Psoas muscle (tissue), 8 donors: ENCODE data around the gene IER5L. TPM values are rescaled to one million over a fixed set of nuclear protein-coding genes. Genes with fewer than 3 reads are reported as not detected.
"Not testable (repeated sequence)": the region's sequence is repeated elsewhere in the genome, so short reads cannot be mapped to it uniquely, and the experiment has no call there.

Experiments
- ATAC-seq, 4 donors: fragments of 200-7000 bp; cut with Tn5 transposase; one replicate each; pipeline ENCODE4 v1.9.1; 2020; ENCODE audit warnings: moderate library complexity in 3 of 4, mild to moderate bottlenecking in 2 of 4
- DNase-seq, 2 donors: peaks; one replicate each; pipeline ENCODE4 v3.0.0-alpha.2; 2020
- H3K27ac ChIP-seq: fragments of 200-600 bp; one replicate; pipeline ENCODE4 v1.8.0; 2022
- H3K27me3 ChIP-seq, 3 donors: fragments of 200-600 bp in 1 of 3; one replicate each; pipeline versions ENCODE4 v1.6.1 to v1.8.0; 2013 to 2022; ENCODE audit warnings: low read length in 2 of 3, mild to moderate bottlenecking in 2 of 3, moderate library complexity in 1 of 3; ENCODE audit not compliant: insufficient read depth in 3 of 3
- H3K36me3 ChIP-seq, 2 donors: fragments of 200-600 bp in 1 of 2; one replicate each; pipeline versions ENCODE4 v1.6.1 to v1.8.0; 2013 to 2022; ENCODE audit warnings: low read depth in 1 of 2, mild to moderate bottlenecking in 1 of 2, moderate library complexity in 1 of 2; ENCODE audit not compliant: insufficient read depth in 1 of 2
- H3K4me1 ChIP-seq: fragments of 200-600 bp; one replicate; pipeline ENCODE4 v1.8.0; 2022
- H3K4me3 ChIP-seq: fragments of 200-600 bp; one replicate; pipeline ENCODE4 v1.8.0; 2022; ENCODE audit warnings: mild to moderate bottlenecking
- H3K9me3 ChIP-seq: fragments of 200-600 bp; one replicate; pipeline ENCODE4 v1.8.0; 2022
- WGBS, 3 donors: extraction: QIAGEN DNeasy Blood & Tissue Kit; methylation state at CpG; one replicate each; pipeline versions ENCODE4 v1.1.6 to v1.1.7; 2013; 5-methylcytosine and 5-hydroxymethylcytosine counted together
- intact Hi-C, 2 donors: fragments of 100-400 bp; cut with DNase I; formaldehyde crosslinking; loops; one replicate each; pipeline versions ENCODE4 v1.11.0 to v1.14.2; 2022
- polyA plus RNA-seq, 3 donors: library from polyadenylated mRNA; stranded (reverse); fragments of 200-250 nt; gene quantifications; one replicate each; pipeline ENCODE4 v1.2.3, GENCODE V29; 2013
- total RNA-seq, 4 donors: library from RNA; stranded (reverse); fragmentation: NEBNext Ultra II Directional in 2 of 4; extraction: Animal tissue kit (Norgen Biotek cat#: 25700) in 2 of 4; gene quantifications; one replicate each; pipeline versions ENCODE4 v1.2.1 to v1.2.4, GENCODE V29; 2021 to 2023
- TF ChIP-seq, protein P1 (sequence below): fragments of 200-600 bp; IDR thresholded peaks from one replicate; pipeline ENCODE4 v1.8.0; 2022; ENCODE audit warnings: antibody characterized with exemption
- donor health status: healthy with polysubstance abuse.
- donor health status: DM: no; HTN: no; CAD: no; lungs with moderate emphysema.
- donor health status: Bipolar disorder and iron deficiency.
- donor health status: healthy.
- donor health status: DM: yes; HTN: yes; CAD: no.
- donor health status: DM: no; HTN: no; CAD: no.
- donor health status: DM: no; HTN: no; CAD: no.
- donor health status: DM: yes; HTN: yes; CAD: no.

Gene IER5L
- total and polyA plus RNA-seq, 7 donors = 1.4 to 8.3 (median 3.0) TPM

DNA sequence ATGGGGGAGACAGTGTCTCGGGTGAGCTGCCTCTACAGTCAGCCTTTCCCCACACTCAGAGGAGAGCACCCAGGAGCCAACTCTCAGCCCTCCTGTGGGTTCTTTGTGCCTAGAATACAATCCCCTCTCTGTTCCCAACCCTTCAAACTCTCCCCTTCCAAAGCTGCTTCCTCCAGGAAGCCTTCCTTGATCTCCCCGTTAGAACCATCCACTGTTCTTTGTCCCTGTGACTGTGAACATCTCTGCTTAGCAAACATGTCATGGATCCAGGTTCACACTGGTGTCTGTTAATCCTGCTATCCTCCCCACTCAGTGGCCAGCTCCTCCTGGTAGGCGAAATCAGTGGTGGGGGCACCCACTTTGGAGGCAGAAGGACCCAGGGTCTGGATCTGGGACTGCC, 16.2 kb upstream of the IER5L start:
- 53 to 83% (median 73%) methylated on average over 3 of the region's 3 CpGs for WGBS, 3 donors
- no peaks in the 10 kb centered on the region for H3K9me3 ChIP-seq
- intact Hi-C loops = no loop called here
- H3K27me3 ChIP-seq = peaks cover 2 to 24% (median 7%) of the 10 kb centered on the region in 3 donors
- H3K4me1 ChIP-seq = no peaks in the 10 kb centered on the region
- H3K36me3 ChIP-seq = no peaks in the 10 kb centered on the region
- ATAC-seq = no peak
- no peak for DNase-seq
- no peak overlapping the region for H3K4me3 ChIP-seq
- H3K27ac ChIP-seq = no peak overlapping the region
- TF ChIP-seq, protein P1, sequence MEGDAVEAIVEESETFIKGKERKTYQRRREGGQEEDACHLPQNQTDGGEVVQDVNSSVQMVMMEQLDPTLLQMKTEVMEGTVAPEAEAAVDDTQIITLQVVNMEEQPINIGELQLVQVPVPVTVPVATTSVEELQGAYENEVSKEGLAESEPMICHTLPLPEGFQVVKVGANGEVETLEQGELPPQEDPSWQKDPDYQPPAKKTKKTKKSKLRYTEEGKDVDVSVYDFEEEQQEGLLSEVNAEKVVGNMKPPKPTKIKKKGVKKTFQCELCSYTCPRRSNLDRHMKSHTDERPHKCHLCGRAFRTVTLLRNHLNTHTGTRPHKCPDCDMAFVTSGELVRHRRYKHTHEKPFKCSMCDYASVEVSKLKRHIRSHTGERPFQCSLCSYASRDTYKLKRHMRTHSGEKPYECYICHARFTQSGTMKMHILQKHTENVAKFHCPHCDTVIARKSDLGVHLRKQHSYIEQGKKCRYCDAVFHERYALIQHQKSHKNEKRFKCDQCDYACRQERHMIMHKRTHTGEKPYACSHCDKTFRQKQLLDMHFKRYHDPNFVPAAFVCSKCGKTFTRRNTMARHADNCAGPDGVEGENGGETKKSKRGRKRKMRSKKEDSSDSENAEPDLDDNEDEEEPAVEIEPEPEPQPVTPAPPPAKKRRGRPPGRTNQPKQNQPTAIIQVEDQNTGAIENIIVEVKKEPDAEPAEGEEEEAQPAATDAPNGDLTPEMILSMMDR = no peak

DNA sequence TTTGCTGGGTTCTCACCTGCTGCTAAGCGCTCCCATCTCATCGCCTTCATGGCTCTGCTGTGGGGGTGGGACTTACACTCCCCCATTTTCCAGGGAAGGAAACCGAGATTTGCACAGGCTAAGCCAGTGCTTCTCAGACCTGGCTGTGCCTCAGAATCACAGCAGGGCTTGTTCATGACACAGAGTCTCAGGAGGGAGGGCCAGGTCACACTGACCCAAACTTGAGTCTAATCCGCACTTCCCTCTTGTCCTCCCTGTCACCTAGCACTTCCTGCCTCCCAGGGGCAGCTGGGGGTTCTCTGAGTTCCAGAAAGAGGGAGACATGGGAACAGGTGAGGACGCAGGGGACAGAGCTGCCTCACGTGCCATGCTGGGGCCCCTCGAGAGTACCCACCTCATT, 15.6 kb upstream of the IER5L start:
- WGBS, 3 donors = 70 to 83% (median 78%) methylated on average over 5 to 7 of the region's 7 CpGs
- Histone ChIP-seq H3K4me3 (no peak overlapping the region), H3K4me1 (no peaks in the 10 kb centered on the region), H3K27me3 (peaks cover 2 to 24% (median 7%) of the 10 kb centered on the region in 3 donors), H3K27ac (no peak overlapping the region), H3K9me3 (no peaks in the 10 kb centered on the region), H3K36me3 (no peaks in the 10 kb centered on the region)
- TF ChIP-seq, protein P1 = no peak
- ATAC-seq (no peak), DNase-seq (no peak)
- intact Hi-C loops = no loop called here

DNA sequence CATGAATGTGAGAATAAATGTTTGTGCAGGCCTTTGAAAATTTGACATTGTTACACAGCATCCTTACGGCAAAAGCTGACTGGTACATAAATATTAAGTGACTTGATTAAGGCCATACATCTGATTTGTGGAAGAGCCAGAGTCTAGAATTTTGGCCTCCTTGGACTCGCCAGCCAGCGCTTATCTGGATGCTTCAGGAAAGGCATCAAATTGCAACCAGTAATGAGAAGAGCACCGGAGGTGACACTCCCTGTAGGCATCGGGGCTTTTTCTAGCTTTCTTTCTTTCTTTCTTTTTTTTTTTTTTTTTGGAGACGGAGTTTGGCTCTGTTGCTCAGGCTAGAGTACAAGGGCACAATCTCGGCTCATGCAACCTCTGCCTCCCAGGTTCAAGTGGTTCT, 13.2 kb upstream of the IER5L start:
- Histone ChIP-seq H3K36me3 (no peaks in the 10 kb centered on the region), H3K4me1 (no peaks in the 10 kb centered on the region), H3K27me3 (peaks cover 2 to 7% (median 6%) of the 10 kb centered on the region in 3 donors), H3K27ac (no peak overlapping the region), H3K4me3 (no peak overlapping the region), H3K9me3 (no peaks in the 10 kb centered on the region)
- WGBS, 3 donors = 82 to 89% (median 82%) methylated on average over 7 of the region's 7 CpGs
- TF ChIP-seq, protein P1 = no peak
- intact Hi-C loops = no loop called here
- ATAC-seq (no peak), DNase-seq (no peak)

DNA sequence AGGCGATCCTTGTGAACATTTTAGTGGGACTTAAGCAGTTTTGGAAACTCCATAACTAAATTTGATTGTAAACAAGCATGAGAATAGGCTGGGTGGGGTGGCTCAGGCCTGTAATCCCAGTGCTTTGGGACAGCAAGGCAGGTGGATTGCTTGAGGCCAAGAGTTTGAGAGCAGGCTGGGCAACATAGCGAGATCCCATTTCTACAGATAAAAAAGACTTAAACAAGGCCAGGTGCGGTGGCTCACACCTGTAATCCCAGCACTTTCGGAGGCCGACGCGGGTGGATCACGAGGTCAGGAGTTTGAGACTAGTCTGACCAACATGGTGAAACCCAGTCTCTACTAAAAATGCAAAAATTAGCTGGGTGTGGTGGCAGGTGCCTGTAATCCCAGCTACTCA, 11.9 kb upstream of the IER5L start:
- ATAC-seq, DNase-seq, intact Hi-C loops, H3K4me3 ChIP-seq, H3K9me3 ChIP-seq, H3K4me1 ChIP-seq, H3K27ac ChIP-seq, H3K27me3 ChIP-seq, H3K36me3 ChIP-seq: not testable (repeated sequence)
- WGBS, 3 donors = 93 to 95% (median 94%) methylated on average over 8 of the region's 8 CpGs

DNA sequence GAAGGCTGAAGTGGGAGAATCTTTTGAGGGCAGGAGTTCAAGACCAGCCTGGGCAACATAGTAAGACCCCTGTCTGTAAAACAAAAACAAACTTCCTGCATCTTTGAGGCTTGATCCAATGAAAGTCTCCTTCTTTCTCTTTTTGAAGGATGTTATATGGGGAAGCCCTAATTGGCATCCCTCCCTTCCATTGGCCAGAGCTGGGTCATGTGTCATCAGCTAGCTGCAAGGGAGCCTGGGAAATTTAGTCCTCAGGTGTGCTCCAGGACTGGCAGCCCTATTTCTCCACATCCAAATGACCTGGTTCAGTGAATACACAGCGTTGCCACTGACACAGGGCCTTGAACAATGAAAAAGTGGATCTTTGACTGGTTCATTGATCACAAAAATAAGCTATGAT, 9.0 kb upstream of the IER5L start:
- Histone ChIP-seq H3K4me1 (no peaks in the 10 kb centered on the region), H3K36me3 (no peaks in the 10 kb centered on the region), H3K9me3 (no peaks in the 10 kb centered on the region), H3K27ac (no peak overlapping the region), H3K4me3 (no peak overlapping the region), H3K27me3 (no peaks in the 10 kb centered on the region)
- intact Hi-C loops = no loop called here
- DNase-seq = no peak
- no peak for ATAC-seq
- TF ChIP-seq, protein P1 = no peak
- 80 to 97% (median 86%) methylated on average over 1 of the region's 1 CpG for WGBS, 3 donors
